GM21390 (cell line): ENCODE measurements around the gene ZNF281.
"Not testable (repeated sequence)": the region's sequence is repeated elsewhere in the genome, so short reads cannot be mapped to it uniquely, and the experiment has no call there.

Experiments used
- ATAC-seq: cut with Tn5 transposase; IDR thresholded peaks from one replicate; pipeline ENCODE4 v1.9.1; 2021; ENCODE audit not compliant: unreplicated experiment

The ZNF281 gene, protein sequence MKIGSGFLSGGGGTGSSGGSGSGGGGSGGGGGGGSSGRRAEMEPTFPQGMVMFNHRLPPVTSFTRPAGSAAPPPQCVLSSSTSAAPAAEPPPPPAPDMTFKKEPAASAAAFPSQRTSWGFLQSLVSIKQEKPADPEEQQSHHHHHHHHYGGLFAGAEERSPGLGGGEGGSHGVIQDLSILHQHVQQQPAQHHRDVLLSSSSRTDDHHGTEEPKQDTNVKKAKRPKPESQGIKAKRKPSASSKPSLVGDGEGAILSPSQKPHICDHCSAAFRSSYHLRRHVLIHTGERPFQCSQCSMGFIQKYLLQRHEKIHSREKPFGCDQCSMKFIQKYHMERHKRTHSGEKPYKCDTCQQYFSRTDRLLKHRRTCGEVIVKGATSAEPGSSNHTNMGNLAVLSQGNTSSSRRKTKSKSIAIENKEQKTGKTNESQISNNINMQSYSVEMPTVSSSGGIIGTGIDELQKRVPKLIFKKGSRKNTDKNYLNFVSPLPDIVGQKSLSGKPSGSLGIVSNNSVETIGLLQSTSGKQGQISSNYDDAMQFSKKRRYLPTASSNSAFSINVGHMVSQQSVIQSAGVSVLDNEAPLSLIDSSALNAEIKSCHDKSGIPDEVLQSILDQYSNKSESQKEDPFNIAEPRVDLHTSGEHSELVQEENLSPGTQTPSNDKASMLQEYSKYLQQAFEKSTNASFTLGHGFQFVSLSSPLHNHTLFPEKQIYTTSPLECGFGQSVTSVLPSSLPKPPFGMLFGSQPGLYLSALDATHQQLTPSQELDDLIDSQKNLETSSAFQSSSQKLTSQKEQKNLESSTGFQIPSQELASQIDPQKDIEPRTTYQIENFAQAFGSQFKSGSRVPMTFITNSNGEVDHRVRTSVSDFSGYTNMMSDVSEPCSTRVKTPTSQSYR

DNA sequence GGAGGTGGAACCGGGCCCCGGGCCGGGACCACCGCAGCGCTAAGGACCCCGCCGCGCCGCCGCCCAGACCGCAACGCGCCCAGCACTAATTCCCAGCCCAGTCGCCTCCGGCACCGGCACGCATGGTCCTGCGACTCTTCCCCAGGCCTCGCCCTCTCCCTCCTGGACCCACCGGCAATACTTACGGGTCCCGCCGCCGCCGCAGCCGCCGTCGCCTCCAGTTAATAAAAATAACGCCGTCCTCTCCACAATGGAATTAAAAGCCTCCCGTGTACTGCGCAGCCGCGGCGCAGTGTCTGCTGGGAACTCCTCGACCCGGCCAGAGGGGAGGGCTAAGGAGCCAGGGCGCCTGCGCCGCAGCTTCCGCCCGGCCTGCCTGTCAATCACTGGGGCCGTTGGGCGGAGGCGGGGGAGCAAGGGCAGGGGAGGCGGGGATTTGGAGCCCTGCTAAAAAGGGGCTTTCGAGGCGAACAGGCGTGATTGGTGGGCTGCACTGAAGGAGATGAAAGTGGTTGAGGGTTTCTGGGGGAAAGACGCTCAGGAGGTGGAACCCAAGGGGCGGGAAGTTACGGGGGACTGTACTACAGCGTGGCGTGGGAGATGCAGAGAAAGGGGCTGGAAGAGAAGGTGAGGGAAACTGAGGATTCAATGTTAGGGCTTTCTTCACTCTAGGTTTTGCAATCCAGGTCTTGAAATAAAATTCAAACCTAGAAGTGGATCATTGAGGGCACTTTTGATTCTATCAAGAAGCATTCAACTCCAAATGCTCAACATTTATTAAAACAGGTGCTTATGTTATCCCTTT is at the start of gene ZNF281:
TSS of gene ZNF281 (minus strand) at position 276 of the 805 bp plus-strand sequence. CDS start 331 bp downstream, outside the sequence.
- peak; percentile 94 for ATAC-seq

DNA sequence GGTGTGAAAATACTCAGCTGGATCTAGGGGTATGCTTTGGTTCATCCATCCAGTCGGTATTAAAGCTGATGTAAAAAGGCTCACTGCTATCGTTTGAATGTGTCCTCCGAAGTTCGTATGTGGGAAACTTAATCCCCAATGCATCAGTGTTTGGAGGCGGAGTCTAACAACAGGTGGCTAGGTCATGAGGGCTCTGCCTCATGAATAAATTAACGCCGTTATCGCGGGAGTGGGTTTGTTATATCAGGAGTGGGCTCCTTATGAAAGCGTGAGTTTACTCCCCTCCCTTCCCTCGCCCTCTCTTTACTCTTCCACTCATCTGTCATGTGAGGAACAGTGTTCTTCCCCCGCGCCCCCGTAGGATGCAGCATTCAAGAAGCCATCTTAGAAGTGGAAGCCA is 48.9 kb upstream of the ZNF281 start:
- no peak for ATAC-seq

DNA sequence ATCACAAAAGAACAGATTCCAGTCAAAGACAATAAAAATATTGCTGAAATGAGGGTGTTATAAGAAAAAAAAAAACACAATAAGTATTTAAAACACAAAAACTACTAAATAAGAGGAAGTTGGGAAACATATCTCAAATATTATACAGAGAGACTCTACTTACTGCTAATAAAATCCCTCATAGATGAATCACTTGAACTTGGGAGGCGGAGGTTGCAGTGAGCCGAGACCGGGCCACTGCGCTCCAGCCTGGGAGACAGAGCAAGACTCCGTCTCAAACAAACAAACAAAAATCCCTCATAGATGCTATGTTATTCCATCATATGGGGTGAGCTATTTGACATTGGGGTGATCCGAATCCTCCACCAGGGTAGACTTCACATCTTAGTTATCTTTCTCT is 48.0 kb upstream of the ZNF281 start:
- no peak for ATAC-seq

DNA sequence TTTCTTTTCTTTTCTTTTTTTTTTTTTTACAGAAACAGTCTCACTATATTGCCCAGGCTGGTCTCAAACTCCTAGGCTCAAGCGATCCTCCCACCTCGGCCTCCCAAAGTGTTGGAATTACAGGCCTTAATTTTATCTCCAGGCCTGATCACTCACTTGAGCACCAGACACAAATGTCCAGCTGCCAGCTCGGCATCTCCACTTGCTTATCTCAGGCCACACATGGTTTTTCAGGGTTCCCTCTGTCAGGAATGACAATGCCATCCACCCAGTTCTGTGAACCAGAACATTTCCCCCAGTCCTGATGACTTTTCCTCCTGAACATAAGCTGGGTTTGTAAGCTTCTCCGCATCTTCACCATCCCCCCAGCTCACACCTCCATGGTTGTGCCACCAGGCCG is 44.6 kb upstream of the ZNF281 start:
- ATAC-seq: no peak

DNA sequence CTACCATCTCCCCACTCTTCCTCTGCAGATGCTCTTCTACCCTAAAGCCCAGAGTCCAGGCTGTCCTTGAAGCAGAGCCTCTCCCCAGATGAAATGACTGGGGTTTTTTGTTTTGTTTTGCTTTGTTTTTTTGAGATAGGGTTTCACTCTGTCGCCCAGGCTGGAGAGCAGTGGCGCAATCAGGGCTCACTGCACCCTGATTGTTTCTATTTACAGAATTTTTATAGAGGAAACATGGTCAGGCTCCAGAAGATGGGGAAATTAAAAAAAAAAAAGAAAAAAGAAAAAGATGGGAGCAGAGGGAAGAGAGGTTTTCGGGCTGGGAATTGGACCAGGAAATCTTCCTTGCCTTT is 43.7 kb upstream of the ZNF281 start:
- no peak for ATAC-seq

DNA sequence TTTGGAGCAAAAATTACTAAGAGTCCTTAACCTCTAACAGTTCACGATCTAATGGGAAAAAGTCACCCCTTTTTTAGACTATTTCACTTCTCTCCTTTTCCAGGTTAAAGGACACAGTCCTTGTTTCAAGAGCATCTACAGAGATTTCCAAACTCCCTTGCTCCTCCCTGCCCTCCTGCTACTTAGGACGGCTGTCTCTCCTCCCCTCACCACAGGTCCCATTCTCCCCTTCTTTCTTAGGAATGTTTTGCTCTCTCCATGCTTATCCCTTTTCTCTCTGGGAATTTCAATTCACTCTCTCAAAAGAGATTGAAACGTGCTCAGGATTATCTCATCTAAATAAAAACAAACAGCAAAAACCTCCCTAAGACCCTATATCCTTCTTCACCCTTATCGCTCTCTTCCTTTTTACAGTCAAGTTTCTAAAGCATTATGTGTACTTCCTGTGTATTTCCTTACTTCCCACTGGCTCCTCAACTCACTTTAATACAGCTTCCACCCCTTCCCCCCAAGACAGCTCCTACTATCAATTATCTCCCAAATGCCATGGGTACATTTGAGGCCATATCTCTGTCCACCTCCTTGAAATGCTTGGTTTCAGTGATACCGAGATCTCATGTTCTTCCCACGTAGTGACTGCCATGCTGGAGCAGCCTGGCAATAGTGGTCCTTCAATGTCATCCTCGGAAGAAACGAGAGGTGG is 43.2 kb upstream of the ZNF281 start:
- no peak for ATAC-seq

DNA sequence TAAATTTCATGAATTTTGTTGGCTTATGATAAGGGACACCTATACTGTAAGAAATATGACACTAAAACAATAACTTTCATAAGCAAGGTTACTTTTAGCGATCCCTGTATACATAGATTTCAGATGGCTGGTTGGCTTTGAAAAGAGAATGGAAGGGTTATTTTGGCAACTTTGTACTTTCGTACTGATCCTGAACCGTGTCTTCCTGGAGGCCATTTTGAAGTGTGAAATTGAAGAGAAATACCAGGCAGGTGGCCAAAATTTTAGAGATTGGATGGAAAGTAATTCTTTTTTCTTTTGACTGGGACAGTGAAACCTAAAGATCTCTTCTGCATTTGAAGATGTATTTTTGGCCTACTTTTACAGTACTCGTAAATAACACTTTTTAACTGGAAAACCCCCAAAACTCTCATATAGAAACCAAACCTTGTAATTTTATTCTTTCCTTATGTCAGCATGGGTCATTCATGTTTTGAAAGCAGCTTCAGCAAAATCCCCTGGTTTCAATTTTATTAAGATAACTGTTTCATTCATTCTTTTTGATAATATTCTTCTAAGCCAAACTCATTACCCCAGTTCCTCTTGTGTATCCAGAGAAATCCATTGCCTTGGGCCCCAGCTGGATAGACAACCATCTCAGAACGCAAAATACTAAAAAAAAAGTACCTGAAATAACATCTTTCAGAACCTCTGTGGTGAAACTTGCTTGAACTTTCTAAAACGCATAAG is 38.4 kb upstream of the ZNF281 start:
- peak; percentile 84 for ATAC-seq

DNA sequence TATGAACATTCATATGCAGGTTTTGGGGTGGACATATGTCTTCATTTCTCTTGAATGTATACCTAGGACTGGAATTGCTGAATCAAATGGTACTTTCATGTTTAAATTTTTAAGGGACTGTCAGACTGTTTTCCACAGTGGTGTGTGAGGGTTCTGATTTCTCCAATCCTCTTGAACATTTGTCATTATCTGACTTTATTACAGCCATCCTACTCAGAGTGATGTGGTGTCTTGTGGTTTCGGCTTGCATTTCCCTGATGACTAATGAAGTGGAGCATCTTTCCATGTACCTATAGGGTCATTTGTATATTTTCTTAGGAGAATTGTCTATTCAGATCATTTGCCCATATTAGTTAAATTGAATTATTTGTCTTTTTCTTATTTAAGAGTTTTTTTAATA is 35.4 kb upstream of the ZNF281 start:
- ATAC-seq: no peak

DNA sequence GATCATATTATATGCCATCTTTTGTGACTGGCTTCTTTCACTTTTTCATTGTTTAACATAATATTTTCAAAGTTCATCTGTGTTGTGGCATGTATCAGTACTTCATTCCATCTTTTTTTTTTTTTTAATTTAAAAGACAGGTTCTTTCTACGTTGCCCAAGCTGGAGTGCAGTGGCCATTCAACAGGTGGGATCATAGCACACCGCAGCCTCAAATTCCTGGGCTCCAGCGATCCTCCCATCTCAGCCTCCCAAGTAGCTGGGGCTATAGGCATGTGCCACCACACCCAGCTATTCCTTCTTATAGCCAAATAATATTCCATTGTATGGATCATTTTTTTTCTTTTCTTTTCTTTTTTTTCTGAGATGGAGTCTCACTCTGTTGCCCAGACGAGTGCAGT is 34.6 kb upstream of the ZNF281 start:
- ATAC-seq: no peak

DNA sequence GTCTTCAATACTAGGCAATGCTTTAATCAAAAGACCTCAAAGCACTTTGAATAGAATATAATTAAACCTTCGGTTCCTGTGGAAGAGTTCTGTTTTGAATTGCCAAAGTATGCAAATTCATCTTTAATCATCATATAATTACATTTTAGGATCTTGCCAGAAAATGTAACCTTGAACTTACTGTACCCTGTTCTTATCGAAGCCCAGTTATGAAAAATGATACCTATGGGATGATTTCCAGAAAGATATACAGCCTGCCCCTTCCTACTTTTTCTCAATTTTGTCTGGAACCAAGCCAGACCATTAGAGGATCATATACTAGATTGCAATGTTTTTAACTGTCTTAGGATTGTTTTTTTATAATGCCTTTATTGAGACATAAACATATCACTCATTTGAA is 34.0 kb upstream of the ZNF281 start:
- ATAC-seq: no peak

DNA sequence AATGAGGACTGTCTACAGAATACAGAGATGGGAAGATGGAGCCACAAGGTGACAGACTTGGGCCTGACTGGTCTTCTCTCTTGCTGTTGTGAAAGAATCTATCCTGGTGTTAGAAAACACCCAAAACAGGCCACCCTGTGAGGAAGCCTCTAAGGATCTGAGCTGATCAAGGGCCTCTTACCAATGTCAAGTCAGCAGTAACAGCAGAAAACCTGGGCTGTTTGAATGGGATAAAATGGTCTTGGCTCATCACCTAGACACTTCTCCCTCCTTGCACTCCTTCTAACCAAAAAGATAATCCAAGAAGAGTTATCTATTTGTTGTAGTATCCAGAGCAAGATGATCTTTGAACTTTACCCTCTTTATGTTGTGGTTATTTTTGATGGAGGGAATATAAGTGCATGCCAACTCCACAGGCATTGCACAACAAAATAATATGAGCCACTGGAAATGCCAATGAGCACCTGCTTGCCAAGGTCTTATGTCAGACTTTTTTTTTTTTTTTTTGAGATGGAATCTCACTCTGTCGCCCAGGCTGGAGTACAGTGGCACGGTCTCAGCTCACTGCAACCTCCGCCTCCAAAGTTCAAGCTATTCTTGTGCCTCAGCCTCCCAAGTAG is 32.8 kb upstream of the ZNF281 start:
- ATAC-seq: no peak

DNA sequence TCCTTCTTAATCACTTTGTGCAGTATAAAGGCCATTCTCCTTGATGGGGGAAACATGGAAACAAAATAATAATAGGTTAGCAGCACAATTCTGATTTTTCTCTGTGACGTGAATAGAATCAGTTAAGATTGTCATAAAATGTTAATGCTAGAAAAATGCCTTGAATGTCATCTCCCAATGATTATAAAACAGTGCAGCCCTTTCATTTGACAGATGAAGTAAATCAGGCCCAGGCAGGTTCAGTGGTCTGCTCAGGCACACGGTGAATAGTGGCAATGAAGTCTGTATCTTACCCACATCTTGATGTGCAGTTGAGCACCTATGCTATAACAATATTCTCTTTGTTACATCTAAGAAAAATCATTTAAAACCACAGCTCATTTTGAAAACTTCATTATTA is 32.2 kb upstream of the ZNF281 start:
- ATAC-seq: no peak

DNA sequence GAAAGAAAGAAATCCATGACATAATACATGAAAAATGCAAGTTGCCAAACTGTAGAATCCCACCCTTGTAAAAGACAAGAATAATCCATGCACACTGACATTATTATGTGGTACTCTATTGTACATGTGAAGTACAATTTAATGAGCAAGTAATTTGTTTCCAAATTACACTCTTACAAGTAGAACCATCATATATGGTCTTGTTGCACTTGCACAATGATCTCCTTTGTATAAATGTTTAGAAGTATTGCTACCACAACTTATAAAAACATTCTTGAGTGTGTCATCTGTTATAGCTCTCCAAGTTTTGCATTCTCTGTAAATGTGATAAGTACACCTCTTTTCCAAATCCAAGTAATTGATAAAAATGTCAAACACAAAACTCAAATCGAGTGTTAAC is 29.1 kb upstream of the ZNF281 start:
- no peak for ATAC-seq

DNA sequence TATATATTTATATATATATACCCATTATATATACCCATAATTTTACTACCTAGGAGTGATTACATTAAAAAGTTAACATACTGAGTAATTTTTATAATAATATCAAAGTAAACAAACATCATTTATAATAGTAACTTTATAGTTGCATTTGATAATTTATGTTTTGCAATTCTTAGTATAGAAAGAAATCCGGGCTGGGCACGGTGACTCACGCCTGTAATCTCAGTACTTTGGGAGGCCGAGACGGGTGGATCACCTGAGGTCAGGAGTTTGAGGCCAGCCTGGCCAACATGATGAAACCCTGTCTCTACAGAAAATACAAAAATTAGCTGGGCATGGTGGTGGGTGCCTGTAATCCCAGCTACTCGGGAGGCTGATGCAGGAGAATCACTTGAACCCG is 28.6 kb upstream of the ZNF281 start:
- not testable (repeated sequence) for ATAC-seq

DNA sequence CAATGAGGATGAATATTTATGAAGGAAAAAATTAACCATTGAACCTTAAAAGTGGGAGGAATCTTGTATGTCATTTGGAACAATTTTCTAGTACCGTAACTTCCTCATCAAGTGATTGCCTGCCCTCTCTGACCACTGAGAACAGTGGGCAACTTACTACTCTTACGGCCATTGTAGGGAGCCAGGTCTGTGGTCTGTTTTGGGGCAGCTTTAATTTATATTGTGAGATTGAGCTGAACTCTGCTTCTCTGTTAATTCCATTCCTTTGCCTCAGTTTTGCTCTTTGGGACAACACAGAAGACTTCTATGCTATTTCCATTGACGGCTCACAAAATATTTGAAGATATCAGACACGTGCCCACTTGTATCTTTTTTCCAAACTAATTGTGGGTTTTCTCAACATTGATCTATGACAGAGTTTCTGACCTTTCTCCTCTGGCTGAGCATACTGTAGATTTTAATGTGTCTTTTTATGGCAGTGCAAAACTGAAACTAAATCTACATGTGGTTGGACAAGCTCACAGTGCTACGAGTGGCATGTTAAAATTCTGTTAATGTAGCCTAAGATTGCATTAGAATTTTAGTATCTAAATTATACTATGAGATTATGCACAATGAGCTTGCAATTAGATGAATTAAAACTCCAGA is 27.8 kb upstream of the ZNF281 start:
- peak; percentile 92 for ATAC-seq

DNA sequence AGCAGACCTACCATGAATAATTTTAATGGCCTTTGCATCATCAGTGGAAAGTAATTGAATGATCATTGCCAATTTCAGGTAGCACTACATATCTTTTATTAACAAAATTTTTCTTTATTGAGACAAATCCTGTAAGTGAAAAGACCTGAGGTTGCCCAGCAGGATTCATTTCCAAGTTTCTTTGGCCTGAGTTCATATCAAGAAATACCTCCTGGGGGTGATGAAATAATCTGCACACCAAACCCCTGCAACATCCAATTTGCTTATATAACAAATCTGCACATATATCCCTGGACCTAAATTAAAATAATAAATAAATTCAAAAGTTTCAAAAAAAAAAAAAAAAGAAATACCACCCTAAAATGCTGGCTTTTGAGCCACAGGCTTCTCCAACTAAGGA is 27.3 kb upstream of the ZNF281 start:
- no peak for ATAC-seq

DNA sequence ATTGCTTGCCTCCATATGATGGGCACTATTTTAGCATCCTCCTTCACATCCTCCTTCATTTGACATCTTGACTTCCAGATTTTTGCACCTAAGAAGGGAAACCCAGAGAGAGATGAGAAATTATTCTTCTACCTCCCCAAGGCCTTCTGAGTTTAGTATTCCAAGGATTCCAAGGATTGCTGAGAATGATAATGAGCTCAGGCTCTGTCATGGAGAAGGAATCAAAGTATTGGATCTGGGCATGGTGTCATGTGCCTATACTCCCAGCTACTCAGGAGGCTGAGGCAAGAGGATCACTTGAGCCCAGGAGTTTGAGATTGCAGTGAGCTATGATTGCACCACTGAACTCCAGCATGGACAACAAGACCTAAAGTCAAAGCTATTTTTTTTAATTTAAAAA is 26.6 kb upstream of the ZNF281 start:
- ATAC-seq: no peak

DNA sequence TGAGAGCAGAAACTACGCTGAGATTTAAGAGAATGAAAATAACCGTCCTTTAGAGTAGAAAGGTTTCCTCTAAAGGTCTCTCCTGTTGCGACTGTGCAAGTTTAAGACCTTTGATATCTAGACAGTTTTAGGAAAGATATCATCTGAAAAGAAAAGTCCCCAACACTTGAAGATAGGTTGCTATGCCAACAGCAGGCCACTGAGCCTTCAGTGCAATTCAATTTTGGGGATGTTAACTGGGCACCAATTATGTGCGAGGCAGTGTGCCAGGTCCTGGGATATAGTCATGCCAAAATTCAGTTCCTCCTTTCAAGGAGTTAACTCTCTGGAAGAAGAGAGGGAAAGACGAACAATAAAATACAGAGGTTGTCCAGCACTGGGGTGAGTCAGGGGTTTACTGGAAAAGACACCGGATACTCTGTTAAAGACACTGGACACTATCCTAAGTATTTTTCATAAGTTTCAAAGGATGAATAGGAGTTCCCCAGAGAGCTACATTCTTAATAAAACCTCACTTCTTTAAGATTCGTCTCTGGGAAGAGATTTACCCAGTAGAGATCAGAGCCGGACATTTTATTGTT is 25.5 kb upstream of the ZNF281 start:
- ATAC-seq: no peak

DNA sequence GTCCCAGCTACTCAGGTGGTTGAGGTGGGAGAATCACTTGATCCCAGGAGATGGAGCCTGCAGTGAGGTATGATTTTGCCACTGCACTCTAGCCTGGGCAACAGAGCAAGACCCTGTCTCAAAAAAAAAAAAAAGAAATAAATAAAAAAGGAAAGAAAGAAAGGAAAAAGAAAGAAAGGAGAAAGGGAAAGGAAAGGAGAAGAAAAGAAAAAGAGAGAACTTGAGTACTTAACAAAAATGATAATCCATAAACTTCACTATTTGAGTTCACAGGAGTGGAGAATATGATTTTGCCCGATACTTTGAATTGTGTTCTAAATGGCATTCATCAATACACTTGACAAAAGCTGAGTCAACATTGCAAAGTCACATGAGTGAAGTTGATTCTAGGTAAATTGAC is 23.8 kb upstream of the ZNF281 start:
- ATAC-seq: no peak
